WTC11 (cell line): ENCODE measurements around the gene GPR137B. TPM values are rescaled to one million over a fixed set of nuclear protein-coding genes. Genes with fewer than 3 reads are reported as not detected.

Source experiments
- ATAC-seq: fragments of 200-7000 bp; cut with Tn5 transposase; 2 replicates; pipeline ENCODE4 v1.10.0; 2021; ENCODE audit warnings: mild to moderate bottlenecking, moderate library complexity
- CTCF ChIA-PET: fragments of 300-600 bp; sonication (Branson Sonifier 250); formaldehyde crosslinking; loops from one replicate; lab custom pipeline; 2021; ENCODE audit warnings: antibody characterized with exemption; lab: Charles Lee
- POLR2A ChIA-PET: fragments of 350-600 bp; sonication (Branson Sonifier 250); formaldehyde crosslinking; loops from one replicate; lab custom pipeline; 2021; ENCODE audit warnings: antibody characterized with exemption; lab: Charles Lee
- DNase-seq: peaks from one replicate; pipeline ENCODE4 v3.0.0; 2021; ENCODE audit warnings: low spot score
- H3K27ac Mint-ChIP-seq: 2 replicates; pipeline ENCODE4 v1.8.0; 2021; ENCODE audit warnings: mixed read lengths
- H3K27me3 Mint-ChIP-seq: 2 replicates; pipeline ENCODE4 v1.8.0; 2021; ENCODE audit warnings: low read depth, mild to moderate bottlenecking, moderate library complexity, mixed read lengths
- H3K36me3 Mint-ChIP-seq: 2 replicates; pipeline ENCODE4 v1.8.0; 2021; ENCODE audit warnings: mixed read lengths
- H3K4me1 Mint-ChIP-seq: 2 replicates; pipeline ENCODE4 v1.8.0; 2022; ENCODE audit warnings: mixed read lengths
- H3K4me3 Mint-ChIP-seq: 2 replicates; pipeline ENCODE4 v1.8.0; 2021; ENCODE audit warnings: mild to moderate bottlenecking, moderate library complexity, mixed read lengths
- H3K9me3 Mint-ChIP-seq: 2 replicates; pipeline ENCODE4 v1.8.0; 2021; ENCODE audit warnings: mixed read lengths
- ELF4 ChIP-seq: sonication (generic); formaldehyde crosslinking; IDR thresholded peaks from 2 replicates; pipeline ENCODE4 v1.8.1; 2022; ENCODE audit warnings: low read depth, mild to moderate bottlenecking, moderate library complexity, missing genetic modification reagents
- ERG ChIP-seq: fragments of 250-450 bp; sonication (Bioruptor Pico); IDR thresholded peaks from 2 replicates; pipeline ENCODE4 v1.8.0; 2021; ENCODE audit warnings: mild to moderate bottlenecking
- FOXP4 ChIP-seq: sonication (generic); formaldehyde crosslinking; IDR thresholded peaks from 2 replicates; pipeline ENCODE4 v1.8.0; 2022; ENCODE audit warnings: mild to moderate bottlenecking, missing genetic modification reagents
- GRHL2 ChIP-seq: fragments of 250-450 bp; sonication (Bioruptor Pico); IDR thresholded peaks from 2 replicates; pipeline ENCODE4 v1.8.0; 2022; ENCODE audit warnings: mild to moderate bottlenecking, moderate library complexity; ENCODE audit not compliant: insufficient replicate concordance, severe bottlenecking
- JUN ChIP-seq: sonication (generic); formaldehyde crosslinking; IDR thresholded peaks from 2 replicates; pipeline ENCODE4 v1.8.0; 2023; ENCODE audit warnings: mild to moderate bottlenecking, missing genetic modification reagents
- MAX ChIP-seq: sonication (generic); formaldehyde crosslinking; IDR thresholded peaks from 2 replicates; pipeline ENCODE4 v1.8.0; 2022; ENCODE audit warnings: mild to moderate bottlenecking, missing genetic modification reagents
- MXD4 ChIP-seq: fragments of 250-450 bp; sonication (Bioruptor Pico); IDR thresholded peaks from 2 replicates; pipeline ENCODE4 v1.8.0; 2021; ENCODE audit warnings: mild to moderate bottlenecking, moderate library complexity, borderline replicate concordance
- NFATC4 ChIP-seq: fragments of 250-450 bp; sonication (Bioruptor Pico); IDR thresholded peaks from 2 replicates; pipeline ENCODE4 v1.9.0; 2021; ENCODE audit warnings: mild to moderate bottlenecking
- NFE2L1 ChIP-seq: sonication (generic); formaldehyde crosslinking; IDR thresholded peaks from 2 replicates; pipeline ENCODE4 v1.8.1; 2023; ENCODE audit warnings: missing genetic modification reagents
- NR3C1 ChIP-seq: sonication (generic); formaldehyde crosslinking; conservative IDR thresholded peaks from 2 replicates; pipeline ENCODE4 v1.8.1; 2023; ENCODE audit warnings: low read depth, mild to moderate bottlenecking, missing genetic modification reagents
- OVOL2 ChIP-seq: fragments of 250-450 bp; sonication (Bioruptor Pico); IDR thresholded peaks from 2 replicates; pipeline ENCODE4 v1.9.0; 2021; ENCODE audit warnings: mild to moderate bottlenecking, borderline replicate concordance
- SMAD3 ChIP-seq: sonication (generic); formaldehyde crosslinking; IDR thresholded peaks from 2 replicates; pipeline ENCODE4 v1.8.0; 2022; ENCODE audit warnings: missing genetic modification reagents, mild to moderate bottlenecking, borderline replicate concordance
- STAT6 ChIP-seq: sonication (generic); formaldehyde crosslinking; conservative IDR thresholded peaks from 2 replicates; pipeline ENCODE4 v1.8.1; 2023; ENCODE audit warnings: mild to moderate bottlenecking, low read depth, missing genetic modification reagents, moderate library complexity
- USF2 ChIP-seq: sonication (generic); formaldehyde crosslinking; IDR thresholded peaks from 2 replicates; pipeline ENCODE4 v1.8.1; 2023; ENCODE audit warnings: mild to moderate bottlenecking, missing genetic modification reagents, moderate library complexity
- ZMAT4 ChIP-seq: fragments of 250-450 bp; sonication (Bioruptor Pico); IDR thresholded peaks from 2 replicates; pipeline ENCODE4 v1.9.0; 2021; ENCODE audit warnings: mild to moderate bottlenecking
- ZNF232 ChIP-seq: sonication (generic); formaldehyde crosslinking; IDR thresholded peaks from 2 replicates; pipeline ENCODE4 v1.8.0; 2022; ENCODE audit warnings: mild to moderate bottlenecking, missing genetic modification reagents
- ZNF263 ChIP-seq: sonication (generic); formaldehyde crosslinking; IDR thresholded peaks from 2 replicates; pipeline ENCODE4 v1.8.1; 2022; ENCODE audit warnings: low read depth, mild to moderate bottlenecking, moderate library complexity, missing genetic modification reagents
- ZNF281 ChIP-seq: sonication (generic); formaldehyde crosslinking; IDR thresholded peaks from 2 replicates; pipeline ENCODE4 v1.8.0; 2023; ENCODE audit warnings: mild to moderate bottlenecking, missing genetic modification reagents
- ZNF396 ChIP-seq: fragments of 250-450 bp; sonication (Bioruptor Pico); IDR thresholded peaks from 2 replicates; pipeline ENCODE4 v1.8.0; 2021; ENCODE audit warnings: mild to moderate bottlenecking, moderate library complexity, borderline replicate concordance
- ZNF416 ChIP-seq: fragments of 250-450 bp; sonication (Bioruptor Pico); IDR thresholded peaks from 2 replicates; pipeline ENCODE4 v1.9.0; 2021; ENCODE audit warnings: mild to moderate bottlenecking, inconsistent platforms
- total RNA-seq: library from RNA; stranded (reverse); gene quantifications from 3 replicates; pipeline ENCODE4 v1.2.3, GENCODE V29; 2021

Gene GPR137B
- total RNA-seq, 1 experiment from 2014 or later: 6.3 TPM

- peaks cover 6% of the 10 kb centered on the region; the same call in 1 of the 2 replicates for H3K36me3 Mint-ChIP-seq
- POLR2A ChIA-PET: no interaction called here
- TF ChIP-seq NR3C1: no peak
- TF ChIP-seq NFATC4 (CRISPR knock-in tag): no peak
- no peak for TF ChIP-seq ERG
- TF ChIP-seq STAT6: no peak
- no peak for TF ChIP-seq ZNF263 (CRISPR knock-in tag)
- TF ChIP-seq ZNF396: no peak
- no peak for TF ChIP-seq JUN (CRISPR knock-in tag)
- TF ChIP-seq ZNF416 (CRISPR knock-in tag): no peak
- TF ChIP-seq FOXP4: no peak
- no peak for TF ChIP-seq MXD4
- no peak for TF ChIP-seq SMAD3
- TF ChIP-seq ZNF232 (CRISPR knock-in tag): no peak
- TF ChIP-seq USF2: no peak
- no peak for TF ChIP-seq NFE2L1 (CRISPR knock-in tag)
- no peak for TF ChIP-seq ZMAT4 (CRISPR knock-in tag)
- no peak for TF ChIP-seq OVOL2 (CRISPR knock-in tag)
- TF ChIP-seq MAX (CRISPR knock-in tag): no peak
- TF ChIP-seq GRHL2 (CRISPR knock-in tag): no peak
- no peak for TF ChIP-seq ZNF281
- no peak for TF ChIP-seq ELF4
- CTCF ChIA-PET: no interaction called here
- H3K4me1 Mint-ChIP-seq: no peaks in the 10 kb centered on the region
- no peak for ATAC-seq
- H3K4me3 Mint-ChIP-seq: no peak overlapping the region
- H3K27ac Mint-ChIP-seq: no peak overlapping the region
- no peaks in the 10 kb centered on the region for H3K27me3 Mint-ChIP-seq
- H3K9me3 Mint-ChIP-seq: peaks cover 3% of the 10 kb centered on the region; the same call in 1 of the 2 replicates
- no peak for DNase-seq
Measured at GRCh38 chr1:236193184-236193583, 50.8 kb downstream of the GPR137B start.
